NCI-H2196 treated with DMSO at 0.1 percent for 48 hours (cell line): Measurements from ENCODE around the gene DCDC2C.

ENCODE experiments used
- DNase-seq: peaks from one replicate; lab custom pipeline; 2025; ENCODE audit not compliant: unreplicated experiment; lab: John Stamatoyannopoulos, UW

The DCDC2C gene

DNA sequence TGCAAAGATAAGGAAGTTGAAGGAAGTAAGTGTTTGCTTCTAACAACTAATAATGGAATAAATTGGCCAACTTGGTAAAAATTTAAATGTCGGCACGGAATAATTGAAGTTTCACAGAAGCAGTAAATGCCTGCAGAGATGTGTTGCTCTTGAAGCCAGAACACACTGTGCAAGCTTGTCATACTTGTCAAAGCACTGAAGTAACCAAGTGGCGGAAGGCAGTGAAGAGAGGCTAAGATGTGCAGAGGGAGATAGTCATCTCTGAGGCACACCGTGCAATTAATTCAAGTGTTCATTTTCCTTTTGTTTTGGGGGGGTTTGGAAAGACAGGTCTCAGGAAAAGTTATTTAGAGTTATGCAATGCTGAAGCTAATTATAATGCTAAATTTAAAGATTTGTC, 5.2 kb downstream of the DCDC2C start:
- no peak for DNase-seq

DNA sequence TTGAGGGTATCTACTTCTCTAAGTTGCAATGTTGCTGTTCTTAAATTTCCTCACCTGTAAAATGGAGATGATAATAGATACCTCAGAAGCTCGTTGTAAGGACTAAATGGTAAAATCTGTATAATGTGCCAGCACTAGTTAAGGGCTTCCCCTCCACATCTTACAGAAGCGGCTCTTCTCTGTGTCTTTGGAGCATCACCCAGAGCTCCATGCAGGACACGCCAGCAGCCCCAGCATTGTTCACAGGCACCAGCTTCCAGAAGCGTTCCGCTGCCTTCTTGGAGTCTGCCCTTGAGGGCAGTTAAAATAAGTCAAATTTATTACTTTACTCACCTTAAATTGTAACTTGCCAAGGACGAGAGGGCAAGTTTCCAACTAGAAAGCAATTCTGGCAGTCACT, 5.8 kb downstream of the DCDC2C start:
- DNase-seq: no peak

DNA sequence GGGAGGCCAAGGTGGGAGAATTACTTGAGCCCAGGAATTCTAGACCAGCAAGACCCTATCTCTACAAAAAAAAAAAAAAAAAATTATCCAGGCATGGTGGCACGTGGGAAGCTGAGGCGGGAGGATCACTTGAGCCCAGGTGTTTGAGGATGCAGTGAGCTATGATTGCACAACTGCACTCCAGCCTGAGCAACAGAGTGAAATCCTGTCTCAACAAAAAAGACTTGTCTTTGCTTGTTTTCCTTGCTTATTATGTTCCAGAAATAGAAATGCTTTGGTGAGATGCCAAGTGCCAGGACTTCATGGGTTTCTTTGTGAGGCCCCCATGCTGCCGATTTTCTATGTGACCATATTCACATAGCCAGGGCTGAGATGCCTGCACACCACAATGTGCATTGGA, 9.0 kb downstream of the DCDC2C start:
- DNase-seq: no peak

DNA sequence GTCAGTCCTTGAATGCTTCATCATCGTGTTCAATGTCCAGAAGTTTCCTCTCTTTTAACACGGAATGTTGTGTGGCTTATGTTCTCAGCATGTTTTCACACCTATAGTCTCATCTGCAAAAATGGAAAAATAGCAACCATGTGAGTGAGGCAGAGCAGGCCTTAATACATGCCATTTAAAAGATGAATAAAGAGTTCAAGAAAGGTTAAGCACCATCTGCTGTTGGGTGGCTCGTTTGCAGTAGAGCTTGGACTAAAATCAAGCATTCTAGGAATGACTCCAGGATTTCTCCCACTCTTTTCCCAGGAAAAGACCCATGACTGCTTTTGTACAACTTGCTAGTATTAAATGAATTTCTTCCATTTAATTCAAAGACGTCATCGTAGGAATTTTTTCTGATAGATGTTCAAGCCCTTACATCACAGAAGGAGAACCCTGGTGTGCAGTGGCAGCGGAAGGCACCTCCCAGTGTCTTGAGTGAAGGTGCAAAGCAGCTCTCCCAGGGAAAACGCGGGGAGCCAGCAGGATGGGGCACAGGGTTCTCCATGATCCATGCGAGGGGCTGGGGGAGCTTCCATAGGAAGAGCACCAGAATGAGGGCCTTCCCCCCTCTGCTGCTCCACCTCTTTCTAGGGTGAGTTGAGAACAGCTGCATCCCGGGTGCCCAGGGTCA, 9.6 kb downstream of the DCDC2C start:
- no peak for DNase-seq

DNA sequence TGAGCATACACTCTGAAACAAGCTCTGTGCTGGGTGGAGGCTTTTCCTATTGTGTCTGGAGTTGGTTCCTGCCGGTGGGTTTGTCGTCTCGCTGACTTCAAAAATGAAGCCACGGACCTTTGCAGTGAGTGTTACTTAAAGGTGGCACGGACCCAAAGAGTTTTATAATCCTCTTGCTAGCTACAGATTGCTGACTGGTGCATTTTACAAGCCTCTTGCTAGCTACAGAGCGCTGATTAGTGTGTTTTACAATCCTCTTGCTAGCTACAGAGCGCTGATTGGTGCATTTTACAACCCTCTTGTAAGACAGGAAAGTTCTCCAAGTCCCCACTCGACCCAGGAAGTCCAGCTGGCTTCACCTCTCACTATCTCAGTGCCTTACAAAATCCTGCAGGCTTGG, 15.3 kb downstream of the DCDC2C start:
- no peak for DNase-seq

DNA sequence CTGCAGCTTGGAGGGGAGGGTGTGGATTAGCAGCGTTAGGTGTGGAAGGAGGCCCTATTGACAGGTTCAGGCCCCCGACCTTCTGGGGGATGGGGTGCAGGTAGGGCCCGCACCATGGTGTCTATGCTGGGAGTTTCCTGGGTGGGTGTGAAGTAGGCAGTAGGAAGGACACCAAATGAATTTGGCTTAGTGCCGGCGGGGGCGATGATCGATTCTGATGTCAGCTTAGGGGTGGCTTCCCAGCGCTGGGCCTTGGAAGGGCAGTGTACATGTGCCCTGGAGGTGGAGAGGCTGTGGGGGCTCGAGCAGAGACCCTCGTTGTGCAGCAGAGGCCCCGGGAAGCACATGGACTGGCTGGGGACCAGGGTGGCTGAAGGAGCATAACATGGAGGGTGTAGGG, 21.6 kb downstream of the DCDC2C start:
- DNase-seq: no peak

DNA sequence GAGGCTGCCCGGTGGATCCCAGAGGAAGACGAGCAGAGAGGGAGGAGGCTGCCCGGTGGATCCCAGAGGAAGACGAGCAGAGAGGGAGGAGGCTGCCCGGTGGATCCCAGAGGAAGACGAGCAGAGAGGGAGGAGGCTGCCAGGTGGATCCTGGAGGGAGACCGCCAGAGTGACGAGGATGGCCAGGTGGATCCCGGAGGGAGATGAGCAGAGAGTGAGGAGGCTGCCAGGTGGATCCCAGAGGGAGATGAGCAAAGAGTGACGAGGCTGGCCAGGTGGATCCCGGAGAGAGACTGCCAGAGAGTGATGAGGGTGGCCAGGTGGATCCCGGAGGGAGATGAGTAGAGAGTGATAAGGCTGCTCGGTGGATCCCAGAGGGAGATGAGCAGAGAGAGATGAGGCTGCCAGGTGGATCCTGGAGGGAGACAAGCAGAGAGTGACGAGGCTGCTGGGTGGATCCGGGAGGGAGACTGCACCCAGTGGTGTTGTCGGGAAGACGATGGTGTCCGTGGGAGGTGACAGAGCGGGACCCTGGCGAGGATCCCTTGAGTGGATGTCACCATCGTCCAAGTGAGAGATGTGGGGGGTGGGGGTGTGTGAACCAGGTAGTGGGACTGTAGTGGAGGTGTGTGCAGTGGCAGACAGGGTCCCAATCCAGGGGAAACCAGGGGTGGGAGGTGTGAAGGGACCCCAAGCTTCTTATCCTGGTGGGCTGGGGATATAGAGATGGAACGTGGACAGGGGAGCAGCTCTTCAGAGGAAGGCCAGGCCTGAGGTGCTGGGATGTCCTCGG, 22.3 kb downstream of the DCDC2C start:
- no peak for DNase-seq

DNA sequence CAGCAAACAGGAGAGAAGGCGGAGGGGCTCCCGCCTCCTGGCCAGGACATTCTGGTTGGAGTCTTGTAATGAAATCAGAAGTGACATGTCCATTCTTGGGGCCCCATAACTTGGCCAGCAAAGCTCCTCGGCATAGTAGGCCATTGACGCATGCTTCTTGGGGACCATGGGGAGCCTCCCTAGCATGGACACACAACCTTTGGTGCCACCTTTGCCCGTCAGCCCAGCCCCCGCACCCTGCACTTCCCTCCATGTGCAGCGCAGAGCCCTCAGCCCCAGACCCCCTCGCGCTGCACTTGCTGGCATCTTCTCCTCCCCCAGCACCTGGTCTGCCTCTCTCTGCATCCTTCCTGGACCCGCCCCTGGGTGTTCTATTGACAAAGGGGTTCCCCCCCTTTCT, 23.1 kb downstream of the DCDC2C start:
- DNase-seq: no peak

DNA sequence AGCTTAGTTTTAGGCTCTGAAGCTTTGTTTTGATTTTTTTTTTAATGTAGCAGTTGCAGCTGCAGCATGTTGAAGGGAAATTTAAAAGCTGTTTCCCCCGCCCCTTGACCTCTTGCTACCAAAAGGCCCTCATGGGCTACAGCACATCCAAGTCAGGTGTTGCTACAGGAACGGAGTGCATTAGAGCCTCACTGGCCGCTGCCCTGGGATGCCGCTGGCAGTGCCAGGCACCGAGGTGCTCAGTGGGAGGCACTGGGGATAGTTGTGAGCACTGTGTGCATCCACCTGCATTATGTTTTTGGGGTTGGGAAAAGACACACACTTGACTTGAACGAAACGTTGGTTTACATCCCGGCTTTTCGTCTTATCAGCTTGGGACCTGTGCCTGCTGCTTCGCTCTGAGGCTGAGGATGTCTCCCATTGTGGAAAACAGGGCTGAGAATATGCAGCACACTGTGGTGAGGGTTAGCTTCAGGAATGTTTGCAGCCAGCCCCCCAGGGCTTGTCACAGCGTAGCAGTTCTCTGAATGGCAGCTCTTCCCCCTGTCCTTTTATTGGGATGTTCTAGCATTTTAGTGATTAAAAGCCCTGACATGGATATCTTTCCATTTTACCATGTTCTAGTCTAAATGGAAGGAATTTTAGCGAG, 24.1 kb downstream of the DCDC2C start:
- no peak for DNase-seq

DNA sequence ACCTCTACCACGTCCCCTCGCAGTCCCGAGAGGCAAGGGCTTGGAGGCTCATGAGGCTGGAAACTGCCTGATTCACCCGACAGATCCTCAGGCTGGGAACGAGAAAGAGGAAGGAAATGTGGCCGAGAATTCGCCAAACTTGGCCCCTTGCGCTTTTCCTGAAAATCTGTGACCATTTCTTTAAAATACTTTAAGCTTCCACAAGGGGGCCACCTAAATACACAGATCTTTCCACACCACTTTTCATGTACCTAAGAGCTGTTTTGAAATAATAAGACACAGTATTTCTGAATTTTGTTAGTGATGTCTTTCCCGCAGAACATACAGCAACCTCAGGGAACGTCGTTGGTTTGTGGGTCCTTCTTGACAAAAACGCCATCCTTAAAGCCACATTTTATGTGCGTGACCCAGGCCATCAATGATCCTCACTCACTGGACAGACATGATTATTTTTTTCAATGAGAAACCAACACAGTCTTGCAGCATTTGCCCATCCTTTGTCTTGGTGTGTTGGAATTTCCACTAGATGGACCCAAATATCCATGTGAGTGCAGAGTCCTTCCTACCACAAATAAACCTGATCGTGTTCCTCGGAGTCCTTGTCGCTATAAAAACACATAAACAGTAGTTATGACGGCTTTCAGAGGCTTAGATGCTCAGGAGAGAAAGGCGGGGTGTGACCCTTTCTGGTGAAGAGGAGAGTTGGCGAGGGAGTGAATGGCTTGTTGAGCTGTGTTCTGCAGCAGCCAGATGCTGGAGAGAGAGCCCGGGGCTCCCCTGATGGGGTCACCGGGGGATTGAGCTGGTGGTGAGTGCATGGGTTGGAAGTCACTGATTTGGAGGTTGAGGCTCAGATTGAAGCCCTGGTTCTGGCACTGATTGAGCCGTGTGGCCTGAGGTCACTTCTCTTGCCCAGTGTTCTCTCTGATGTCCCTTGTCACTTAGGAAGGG, 25.0 kb downstream of the DCDC2C start:
- DNase-seq: peak; percentile 17

DNA sequence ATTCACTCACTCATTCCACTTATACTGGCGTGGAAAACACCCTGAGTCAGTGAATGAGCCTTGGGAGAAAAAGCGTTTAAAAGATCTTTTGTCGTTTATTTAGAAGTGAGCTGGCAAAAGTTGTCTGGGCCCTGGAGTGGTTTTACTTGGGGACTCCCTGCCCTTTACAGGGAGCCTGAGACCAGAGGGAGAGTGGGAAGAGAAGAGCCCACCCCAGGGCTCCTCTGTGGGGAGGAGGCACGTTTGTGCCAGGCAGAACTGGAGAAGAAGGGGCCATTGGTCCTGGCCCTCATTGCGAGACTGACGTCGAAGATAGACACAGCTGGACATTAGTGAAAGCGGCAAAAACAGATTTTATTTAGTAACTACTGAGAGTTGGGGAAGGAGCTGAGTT, 25.7 kb downstream of the DCDC2C start:
- DNase-seq: no peak

DNA sequence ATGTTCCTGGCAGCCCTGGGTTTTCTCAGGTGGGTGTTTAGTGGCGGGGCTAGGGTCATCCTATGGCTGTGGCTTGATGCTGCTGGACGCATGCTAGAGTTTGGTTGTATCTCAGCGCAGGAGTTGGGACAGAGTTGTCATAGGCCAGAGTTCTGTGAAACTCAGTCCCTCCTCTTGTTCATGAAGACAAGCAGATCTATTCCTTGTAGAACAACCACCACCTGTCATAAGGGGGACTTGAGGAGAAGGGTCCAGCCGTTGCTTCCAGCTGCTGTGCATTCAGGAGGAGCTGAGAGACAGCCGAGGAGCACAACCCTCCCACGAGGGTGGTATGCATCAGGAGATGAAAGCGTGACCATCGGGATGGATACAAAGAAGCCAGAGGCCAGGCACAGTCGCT, 26.4 kb downstream of the DCDC2C start:
- DNase-seq: no peak

DNA sequence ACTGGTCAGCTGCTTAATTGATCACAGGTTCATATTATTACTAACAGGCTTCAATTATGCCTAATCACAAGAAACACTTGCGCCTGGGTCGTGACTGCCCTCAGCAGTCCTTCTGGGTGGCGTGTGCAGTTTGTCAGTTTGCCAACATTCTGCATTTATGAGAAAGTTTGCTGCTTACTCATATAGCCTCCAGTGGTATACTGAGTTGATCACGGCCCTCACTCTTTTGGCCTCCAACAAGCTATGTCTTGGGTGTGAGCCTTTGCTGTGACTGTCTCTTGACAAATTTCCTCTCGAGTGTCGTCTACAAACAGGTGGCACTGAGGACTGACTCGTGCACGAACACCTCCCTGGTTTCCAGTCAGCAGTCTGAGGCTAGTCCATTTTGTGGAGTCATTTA, 27.3 kb downstream of the DCDC2C start:
- no peak for DNase-seq

DNA sequence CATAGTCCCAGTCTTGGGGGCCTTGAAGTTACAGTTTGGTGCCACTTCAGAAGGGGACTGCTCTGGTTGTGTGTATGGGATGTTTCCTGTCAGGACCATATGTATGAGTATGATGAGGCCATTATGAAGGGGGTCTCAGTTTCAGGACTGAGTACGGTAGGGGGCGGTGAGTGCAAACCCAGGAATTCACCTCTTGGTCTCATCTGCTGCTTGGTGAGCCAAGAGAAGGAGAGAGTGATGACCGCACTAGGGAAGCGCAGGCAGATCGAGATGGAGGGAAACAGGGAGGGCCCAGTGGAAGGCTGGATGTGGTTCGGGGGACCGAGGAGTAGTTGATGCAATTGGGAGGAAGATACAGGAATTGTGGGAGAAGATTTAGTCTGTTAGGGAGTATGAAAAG, 28.5 kb downstream of the DCDC2C start:
- no peak for DNase-seq

DNA sequence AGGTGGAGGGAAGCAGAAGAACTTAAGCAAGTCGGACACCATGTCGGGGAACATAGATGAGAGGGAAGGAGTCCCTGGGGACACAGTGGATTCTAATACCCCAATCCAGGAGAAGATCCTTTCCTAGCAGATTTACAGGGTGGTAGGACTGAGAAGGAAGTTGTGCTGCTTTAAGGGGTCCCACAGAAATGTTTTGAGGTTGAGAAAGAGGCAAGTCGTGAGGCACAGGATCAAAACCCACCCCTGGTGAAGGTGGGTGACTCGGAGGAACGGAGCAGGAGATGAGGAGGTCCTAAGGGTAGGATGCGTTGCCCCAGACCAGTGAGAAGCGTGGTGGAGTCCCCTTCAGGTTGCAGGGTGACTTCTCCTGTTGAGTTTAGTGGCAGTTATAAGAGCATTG, 32.7 kb downstream of the DCDC2C start:
- no peak for DNase-seq

DNA sequence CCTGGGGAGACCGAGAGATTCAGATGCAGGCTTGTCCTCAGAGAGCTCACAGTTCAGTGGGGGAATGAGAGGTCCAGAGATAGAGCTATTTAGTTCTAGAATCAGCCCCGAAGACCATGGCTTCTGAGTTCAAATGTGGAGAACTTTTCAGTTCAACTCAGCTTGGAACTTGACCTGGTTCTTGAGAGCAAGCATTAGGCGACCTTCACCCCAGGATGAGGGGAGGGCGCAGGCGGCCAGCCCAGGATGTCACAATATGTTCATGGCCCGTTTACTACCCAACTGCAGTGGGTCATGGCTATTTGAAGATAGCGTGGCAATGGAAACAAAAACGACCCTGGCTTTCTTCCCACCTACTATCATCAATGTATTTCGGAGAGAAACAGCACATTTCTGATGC, 33.8 kb downstream of the DCDC2C start:
- no peak for DNase-seq

DNA sequence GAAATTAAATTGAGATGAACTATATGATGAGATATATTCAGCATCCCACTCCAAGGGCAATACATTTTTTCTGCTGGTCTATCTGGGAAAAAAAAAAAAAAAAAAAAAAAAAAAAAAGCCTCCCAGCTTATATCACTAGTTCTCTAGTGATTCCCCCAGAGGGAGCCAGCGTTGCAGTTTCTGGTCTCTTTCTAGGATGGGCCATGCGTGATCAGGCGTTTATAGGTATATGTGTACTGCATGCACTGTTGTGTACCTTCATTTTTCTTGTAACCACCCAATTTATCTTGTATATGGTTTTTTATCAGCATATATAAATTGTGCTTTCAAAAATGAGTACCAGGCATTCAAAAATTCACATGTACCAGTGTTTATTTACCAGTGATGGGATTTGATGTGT, 35.1 kb downstream of the DCDC2C start:
- DNase-seq: no peak

DNA sequence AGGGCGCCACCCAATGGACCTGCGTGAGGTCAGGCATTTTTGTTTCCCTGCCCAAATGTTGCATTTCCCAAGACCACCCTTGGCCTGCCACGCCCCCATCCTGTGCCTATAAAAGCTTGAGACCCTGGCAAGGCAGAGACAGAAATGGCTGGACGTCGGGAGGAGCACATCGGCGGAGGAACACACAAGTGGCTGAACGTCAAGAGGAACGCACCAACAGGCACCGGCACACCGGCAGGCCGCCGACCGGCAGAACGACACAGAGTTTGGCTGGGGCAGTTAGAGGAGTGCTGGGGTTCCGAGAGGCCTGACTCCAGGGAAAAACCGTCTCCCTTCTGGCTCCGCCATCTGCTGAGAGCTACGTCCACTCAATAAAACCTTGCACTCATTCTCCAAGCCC, 35.9 kb downstream of the DCDC2C start:
- DNase-seq: no peak

DNA sequence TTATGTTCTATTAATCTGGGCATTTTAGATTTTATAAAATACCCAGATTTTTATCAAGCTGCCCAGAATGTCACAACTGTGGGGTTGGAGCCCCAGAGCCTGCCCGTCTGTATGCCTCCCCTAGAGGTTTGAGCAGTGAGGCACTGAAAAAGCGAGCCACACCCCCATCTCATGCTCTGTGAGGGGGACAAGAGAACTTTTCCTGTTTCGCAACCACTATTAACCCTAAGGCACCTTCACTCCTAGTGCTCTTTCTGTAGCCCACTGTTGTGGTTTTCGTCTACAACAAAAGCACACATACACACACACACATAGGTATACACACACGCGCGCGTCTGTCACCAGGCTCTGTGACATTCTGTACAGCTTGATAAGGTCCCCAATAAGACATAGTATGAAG, 38.0 kb downstream of the DCDC2C start:
- DNase-seq: no peak

DNA sequence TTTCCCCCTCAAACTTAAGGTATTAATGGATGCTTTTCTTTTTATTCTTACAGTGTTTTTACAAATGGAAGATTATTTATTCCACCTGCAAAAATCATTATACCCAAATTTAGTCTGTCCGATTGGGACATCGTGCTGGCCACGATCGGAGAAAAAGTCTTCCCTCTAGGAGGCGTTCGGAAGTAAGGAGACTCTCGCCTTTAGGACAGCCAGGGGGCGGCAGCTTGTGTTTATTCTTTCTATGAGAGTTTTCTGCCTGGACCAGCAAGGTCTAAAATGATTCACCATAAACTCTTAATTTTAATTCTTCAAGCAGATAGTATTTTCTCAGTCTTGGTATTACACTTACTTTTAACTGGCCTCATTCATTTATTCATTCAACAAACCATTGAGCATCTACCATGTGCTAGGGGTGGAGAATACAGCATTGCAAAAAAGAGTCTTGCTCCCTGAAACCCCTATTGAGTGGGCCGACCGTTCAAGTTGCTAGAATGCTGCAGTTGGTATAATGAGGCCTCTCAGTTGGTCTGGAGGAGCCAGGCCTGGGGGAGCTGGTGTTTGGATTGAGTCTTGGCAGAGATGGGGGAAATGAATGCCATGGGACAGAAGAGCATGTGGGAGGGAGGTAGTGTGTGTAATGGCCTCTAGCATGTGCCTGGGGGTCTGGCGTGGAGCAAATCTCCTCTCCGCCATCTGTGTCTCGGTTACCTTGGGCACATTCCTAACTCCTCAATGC, 38.7 kb downstream of the DCDC2C start:
- DNase-seq: no peak
